HepG2 (cell line): ENCODE measurements around the gene BRCA1. TPM values are rescaled to one million over a fixed set of nuclear protein-coding genes. Genes with fewer than 3 reads are reported as not detected.

ENCODE experiments used
- ARHGAP35 ChIP-seq: sonication (generic); formaldehyde crosslinking; IDR thresholded peaks from 2 replicates; pipeline ENCODE4 v1.9.0; 2022; ENCODE audit warnings: mild to moderate bottlenecking, inconsistent platforms, moderate library complexity, missing genetic modification reagents, borderline replicate concordance
- ARID5B ChIP-seq: IDR thresholded peaks from 2 replicates; pipeline ENCODE4 v1.4.0; 2020; ENCODE audit warnings: mild to moderate bottlenecking, missing genetic modification reagents
- ATF4 ChIP-seq, 2 experiments: fragments of 450-650 bp in 1 of 2; sonication (generic) in 1 of 2; formaldehyde crosslinking; IDR thresholded peaks; 2 replicates each; pipeline versions ENCODE4 v1.5.0 to v1.8.0; 2020 to 2022; ENCODE audit warnings: mild to moderate bottlenecking in 1 of 2, missing genetic modification reagents in 1 of 2
- CHCHD3 ChIP-seq: sonication (generic); formaldehyde crosslinking; IDR thresholded peaks from 2 replicates; pipeline ENCODE4 v1.8.0; 2022; ENCODE audit warnings: mild to moderate bottlenecking, missing genetic modification reagents, moderate library complexity
- FOXM1 ChIP-seq: sonication (generic); formaldehyde crosslinking; IDR thresholded peaks from 2 replicates; pipeline ENCODE4 v1.5.0; 2020; ENCODE audit warnings: missing genetic modification reagents
- FUBP1 ChIP-seq: sonication (generic); formaldehyde crosslinking; IDR thresholded peaks from 2 replicates; pipeline ENCODE4 v1.5.1; 2020; ENCODE audit warnings: missing genetic modification reagents, mild to moderate bottlenecking, borderline replicate concordance
- HMG20A ChIP-seq: IDR thresholded peaks from 2 replicates; pipeline ENCODE4 v1.6.1; 2016; ENCODE audit warnings: borderline replicate concordance
- KLF12 ChIP-seq: sonication (generic); formaldehyde crosslinking; IDR thresholded peaks from 2 replicates; pipeline ENCODE4 v1.4.0; 2020; ENCODE audit warnings: missing genetic modification reagents, borderline replicate concordance
- MIXL1 ChIP-seq: IDR thresholded peaks from 2 replicates; pipeline ENCODE4 v1.6.1; 2016
- PITX1 ChIP-seq: sonication (generic); formaldehyde crosslinking; IDR thresholded peaks from 2 replicates; pipeline ENCODE4 v1.5.1; 2020; ENCODE audit warnings: mild to moderate bottlenecking, missing genetic modification reagents
- POLR2A ChIP-seq, 2 experiments: IDR thresholded peaks; 2 replicates each; pipeline ENCODE4 v1.6.1; 2011; ENCODE audit warnings: low read depth in 2 of 2, low read length in 2 of 2, mild to moderate bottlenecking in 1 of 2, moderate library complexity in 1 of 2; ENCODE audit not compliant: insufficient read depth in 1 of 2
- SP5 ChIP-seq: IDR thresholded peaks from 2 replicates; pipeline ENCODE4 v1.6.1; 2016; ENCODE audit warnings: low read depth, borderline replicate concordance
- TOPORS ChIP-seq: sonication (generic); formaldehyde crosslinking; IDR thresholded peaks from 2 replicates; pipeline ENCODE4 v1.8.0; 2023; ENCODE audit warnings: mild to moderate bottlenecking, missing genetic modification reagents
- YY1 ChIP-seq: IDR thresholded peaks from 2 replicates; pipeline ENCODE4 v1.6.1; 2011; ENCODE audit warnings: low read length, low read depth, moderate library complexity, mild to moderate bottlenecking; ENCODE audit not compliant: insufficient read depth, insufficient replicate concordance
- ZFP82 ChIP-seq: sonication (generic); formaldehyde crosslinking; IDR thresholded peaks from 2 replicates; pipeline ENCODE4 v1.5.1; 2020; ENCODE audit warnings: mild to moderate bottlenecking, missing genetic modification reagents, borderline replicate concordance
- ZNF44 ChIP-seq: sonication (generic); formaldehyde crosslinking; IDR thresholded peaks from 2 replicates; pipeline ENCODE4 v1.5.1; 2020; ENCODE audit warnings: mild to moderate bottlenecking, missing genetic modification reagents
- ZNF558 ChIP-seq: sonication (generic); formaldehyde crosslinking; IDR thresholded peaks from 2 replicates; pipeline ENCODE4 v1.9.0; 2022; ENCODE audit warnings: mild to moderate bottlenecking, missing genetic modification reagents, borderline replicate concordance
- ZNF569 ChIP-seq: sonication (generic); formaldehyde crosslinking; IDR thresholded peaks from 2 replicates; pipeline ENCODE4 v1.5.0; 2020; ENCODE audit warnings: mild to moderate bottlenecking, missing genetic modification reagents, moderate library complexity, borderline replicate concordance
- ZNF737 ChIP-seq: sonication (generic); formaldehyde crosslinking; IDR thresholded peaks from 2 replicates; pipeline ENCODE4 v1.5.0; 2020; ENCODE audit warnings: missing genetic modification reagents, mild to moderate bottlenecking, borderline replicate concordance
- ZNF746 ChIP-seq: sonication (generic); formaldehyde crosslinking; IDR thresholded peaks from 2 replicates; pipeline ENCODE4 v1.8.0; 2022; ENCODE audit warnings: mild to moderate bottlenecking, missing genetic modification reagents
- ZNF850 ChIP-seq: sonication (generic); formaldehyde crosslinking; conservative IDR thresholded peaks from 2 replicates; pipeline ENCODE4 v1.9.0; 2021; ENCODE audit warnings: mild to moderate bottlenecking, missing genetic modification reagents
- ZNF879 ChIP-seq: sonication (generic); formaldehyde crosslinking; IDR thresholded peaks from 2 replicates; pipeline ENCODE4 v1.8.1; 2023; ENCODE audit warnings: missing genetic modification reagents
- polyA plus RNA-seq, 8 experiments: library from polyadenylated mRNA; depleted of rRNA in 3 of 8; stranded (reverse) in 7 of 8; unstranded in 1 of 8; fragments of >200 nt; fragmentation: Illumina TruSeq in 4 of 8; extraction: Trizol in 4 of 8; gene quantifications; 2 replicates each; pipeline versions ENCODE4 v1.2.1 to v1.2.3, GENCODE V29; 2011 to 2016; ENCODE audit warnings: low read depth in 4 of 8, missing spikeins in 1 of 8, mixed read lengths in 1 of 8; ENCODE audit not compliant: insufficient read depth in 1 of 8
- total RNA-seq, 5 experiments: library from RNA; depleted of rRNA; stranded (reverse); fragments of >200 nt; fragmentation: Illumina TruSeq; extraction: Trizol; gene quantifications; 2 replicates each; pipeline ENCODE4 v1.2.3, GENCODE V29; 2016; ENCODE audit warnings: low read depth in 1 of 5
- TF ChIP-seq, protein P1 (sequence below): sonication (generic); IDR thresholded peaks from 2 replicates; pipeline ENCODE4 v1.6.1; 2016; ENCODE audit warnings: low read depth, borderline replicate concordance

BRCA1 gene
- total and polyA plus RNA-seq, 2 of the 13 experiments (the other 11 are each of a cell fraction or from before 2014, with no cell fraction given), result 13.3 to 37.5 TPM

DNA sequence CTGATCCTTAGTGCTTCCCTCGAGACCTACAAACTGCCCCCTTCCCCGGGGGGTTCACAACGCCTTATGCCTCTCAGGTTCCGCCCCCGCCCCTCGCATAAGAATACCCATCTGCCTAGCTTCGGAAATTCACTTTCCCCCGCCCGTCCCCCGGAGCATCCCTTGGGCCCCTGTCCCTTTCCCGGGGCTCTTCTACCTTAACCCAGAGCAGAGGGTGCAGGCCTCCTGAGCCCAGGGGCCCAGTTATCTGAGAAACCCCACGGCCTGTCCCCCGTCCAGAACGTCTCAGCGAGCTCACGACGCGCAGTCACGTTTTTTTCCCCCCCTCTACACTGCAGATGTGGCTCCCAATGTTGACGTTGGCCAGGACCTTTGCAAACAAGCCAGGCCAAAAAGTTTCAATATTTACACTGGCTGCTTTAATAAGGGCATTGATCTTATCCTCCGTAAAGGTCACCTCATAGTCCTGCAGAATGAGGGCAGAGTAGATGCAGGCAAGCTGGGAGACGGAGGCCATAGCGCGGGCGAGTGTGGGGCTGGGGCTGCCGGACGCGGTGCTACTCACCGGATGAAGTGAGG lies 44.5 kb upstream of the BRCA1 start (continued):
- TF ChIP-seq ZNF737 (0 out of 2 replicates have a peak, but pooled peaks have one; percentile 79), CHCHD3 (0 out of 2 replicates have a peak, but pooled peaks have one; percentile 64), ZNF44 (CRISPR knock-in tag) (no peak), FUBP1 (0 out of 2 replicates have a peak, but pooled peaks have one; percentile 34), KLF12 (CRISPR knock-in tag) (no peak), ARID5B (CRISPR knock-in tag) (peak; percentile 78), ARHGAP35 (CRISPR knock-in tag) (no peak), MIXL1 (no peak; the same call in 1 of the 2 replicates), HMG20A (CRISPR knock-in tag) (peak; percentile 58; the same call in 1 of the 2 replicates), ZNF746 (CRISPR knock-in tag) (peak; percentile 81), ZFP82 (CRISPR knock-in tag) (no peak), TOPORS (CRISPR knock-in tag) (no peak; the same call in 1 of the 2 replicates), ZNF569 (CRISPR knock-in tag) (no peak), SP5 (CRISPR knock-in tag) (no peak), ZNF879 (CRISPR knock-in tag) (peak; percentile 70; the same call in 1 of the 2 replicates), ZNF558 (no peak; the same call in 1 of the 2 replicates), PITX1 (CRISPR knock-in tag) (peak; percentile 76), ATF4 (CRISPR knock-in tag; IDR thresholded peaks at IDR 0.05) (no peak), YY1 (peak; percentile 52), POLR2A (IDR thresholded peaks at IDR 0.05; ENCODE audit: insufficient read depth in 1 of 2, low read depth in 2 of 2, low read length in 2 of 2) (peak; percentile 16 to 41; a peak in 3 of 4 replicates), ZNF850 (CRISPR knock-in tag) (no peak), FOXM1 (CRISPR knock-in tag) (no peak)
- TF ChIP-seq, protein P1, sequence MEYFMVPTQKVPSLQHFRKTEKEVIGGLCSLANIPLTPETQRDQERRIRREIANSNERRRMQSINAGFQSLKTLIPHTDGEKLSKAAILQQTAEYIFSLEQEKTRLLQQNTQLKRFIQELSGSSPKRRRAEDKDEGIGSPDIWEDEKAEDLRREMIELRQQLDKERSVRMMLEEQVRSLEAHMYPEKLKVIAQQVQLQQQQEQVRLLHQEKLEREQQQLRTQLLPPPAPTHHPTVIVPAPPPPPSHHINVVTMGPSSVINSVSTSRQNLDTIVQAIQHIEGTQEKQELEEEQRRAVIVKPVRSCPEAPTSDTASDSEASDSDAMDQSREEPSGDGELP, result peak; percentile 37; the same call in 1 of the 2 replicates
